ENCODE measurements around the gene MEMO1. TPM values are rescaled to one million over a fixed set of nuclear protein-coding genes. Genes with fewer than 3 reads are reported as not detected.

Gene MEMO1
- total RNA-seq, 6 experiments from 2014 or later = 43.6 to 61.3 (median 55.1) TPM

- no peak overlapping the region for H3K27ac Mint-ChIP-seq
- TF ChIP-seq CTCF (IDR thresholded peaks at IDR 0.05) = no peak
- no peak for DNase-seq
- no peaks in the 10 kb centered on the region for H3K27me3 Mint-ChIP-seq (ENCODE audit: insufficient read depth)
- H3K9me3 Mint-ChIP-seq = no peaks in the 10 kb centered on the region
- no peak overlapping the region for H3K4me3 Mint-ChIP-seq
- H3K4me1 Mint-ChIP-seq (ENCODE audit: low read depth) = peaks cover 45% of the 10 kb centered on the region
- H3K36me3 Mint-ChIP-seq (ENCODE audit: low read depth) = peaks cover 12% of the 10 kb centered on the region
Measured at GRCh38 chr2:31983762-31984467, 26.9 kb downstream of the MEMO1 start.

GRCh38 chr2:31980674-31981356 is 30.0 kb downstream of the MEMO1 start:
- Mint-ChIP-seq H3K27ac (peak overlapping the region; percentile 20), H3K4me1 (ENCODE audit: low read depth) (peaks cover 36% of the 10 kb centered on the region), H3K9me3 (no peaks in the 10 kb centered on the region), H3K4me3 (no peak overlapping the region), H3K36me3 (ENCODE audit: low read depth) (peaks cover 12% of the 10 kb centered on the region), H3K27me3 (ENCODE audit: insufficient read depth) (no peaks in the 10 kb centered on the region)
- TF ChIP-seq CTCF (IDR thresholded peaks at IDR 0.05) = no peak
- DNase-seq = peak; percentile 21

- TF ChIP-seq CTCF (IDR thresholded peaks at IDR 0.05) = no peak
- Mint-ChIP-seq H3K27me3 (ENCODE audit: insufficient read depth) (no peaks in the 10 kb centered on the region), H3K27ac (no peak overlapping the region), H3K9me3 (no peaks in the 10 kb centered on the region), H3K4me3 (no peak overlapping the region), H3K36me3 (ENCODE audit: low read depth) (peaks cover 12% of the 10 kb centered on the region), H3K4me1 (ENCODE audit: low read depth) (peaks cover 36% of the 10 kb centered on the region)
- DNase-seq = no peak
Measured at GRCh38 chr2:31979956-31980355, 30.9 kb downstream of the MEMO1 start.

- peaks cover 5% of the 10 kb centered on the region for H3K36me3 Mint-ChIP-seq (ENCODE audit: low read depth)
- no peak overlapping the region for H3K27ac Mint-ChIP-seq
- H3K4me1 Mint-ChIP-seq (ENCODE audit: low read depth) = peaks cover 39% of the 10 kb centered on the region
- no peak for TF ChIP-seq CTCF (IDR thresholded peaks at IDR 0.05)
- H3K27me3 Mint-ChIP-seq (ENCODE audit: insufficient read depth) = no peaks in the 10 kb centered on the region
- H3K9me3 Mint-ChIP-seq = no peaks in the 10 kb centered on the region
- H3K4me3 Mint-ChIP-seq = no peak overlapping the region
- DNase-seq = no peak
Measured at GRCh38 chr2:31979018-31979417, 31.8 kb downstream of the MEMO1 start.

GRCh38 chr2:31978436-31978835 is 32.4 kb downstream of the MEMO1 start:
- no peaks in the 10 kb centered on the region for H3K27me3 Mint-ChIP-seq (ENCODE audit: insufficient read depth)
- no peak for TF ChIP-seq CTCF (IDR thresholded peaks at IDR 0.05)
- H3K27ac Mint-ChIP-seq = no peak overlapping the region
- H3K4me1 Mint-ChIP-seq (ENCODE audit: low read depth) = peaks cover 41% of the 10 kb centered on the region
- no peaks in the 10 kb centered on the region; the same call in 1 of the 2 replicates for H3K36me3 Mint-ChIP-seq (ENCODE audit: low read depth)
- no peak for DNase-seq
- no peaks in the 10 kb centered on the region for H3K9me3 Mint-ChIP-seq
- H3K4me3 Mint-ChIP-seq = no peak overlapping the region
